K562 (cell line): ENCODE measurements around the gene IGIP. TPM values are rescaled to one million over a fixed set of nuclear protein-coding genes. Genes with fewer than 3 reads are reported as not detected.

Source experiments
- CHD2 ChIP-seq: IDR thresholded peaks from 2 replicates; pipeline ENCODE4 v1.6.1; 2011; ENCODE audit warnings: low read depth, low read length
- HBP1 ChIP-seq: fragments of 450-650 bp; formaldehyde crosslinking; IDR thresholded peaks from 2 replicates; pipeline ENCODE4 v1.4.0; 2022; ENCODE audit warnings: missing genetic modification characterization
- HIVEP1 ChIP-seq: fragments of 250-450 bp; sonication (Bioruptor Pico); IDR thresholded peaks from 2 replicates; pipeline ENCODE4 v1.4.0; 2020; ENCODE audit warnings: mild to moderate bottlenecking
- LCOR ChIP-seq: sonication (generic); formaldehyde crosslinking; IDR thresholded peaks from 2 replicates; pipeline ENCODE4 v1.8.0; 2022; ENCODE audit warnings: mild to moderate bottlenecking, missing genetic modification reagents
- MAFK ChIP-seq: IDR thresholded peaks from 2 replicates; pipeline ENCODE4 v1.6.1; 2011; ENCODE audit warnings: low read length, improper control_type of control experiment
- MBD1 ChIP-seq: fragments of 250-450 bp; sonication (Bioruptor Pico); IDR thresholded peaks from 2 replicates; pipeline ENCODE4 v1.8.0; 2022; ENCODE audit warnings: inconsistent platforms
- MBD2 ChIP-seq: sonication (generic); IDR thresholded peaks from 2 replicates; pipeline ENCODE4 v1.6.1; 2016; ENCODE audit warnings: low read depth, borderline replicate concordance
- RB1 ChIP-seq: fragments of 450-650 bp; IDR thresholded peaks from 2 replicates; pipeline ENCODE4 v1.6.1; 2017; ENCODE audit warnings: low read depth, mild to moderate bottlenecking
- SAFB ChIP-seq: fragments of 200-400 bp; formaldehyde crosslinking; IDR thresholded peaks from 2 replicates; pipeline ENCODE4 v1.6.1; 2017; ENCODE audit warnings: low read depth, low read length, borderline replicate concordance
- TOE1 ChIP-seq, 2 experiments: fragments of 450-650 bp in 1 of 2; sonication (generic) in 1 of 2; formaldehyde crosslinking in 1 of 2; IDR thresholded peaks; 2 replicates each; pipeline versions ENCODE4 v1.7.1 to v1.8.0; 2016 to 2022; ENCODE audit warnings: borderline replicate concordance in 2 of 2, mild to moderate bottlenecking in 2 of 2, antibody characterized with exemption in 1 of 2, inconsistent platforms in 1 of 2, low read depth in 1 of 2, missing genetic modification reagents in 1 of 2, moderate library complexity in 1 of 2
- ZBTB33 ChIP-seq: sonication (generic); formaldehyde crosslinking; IDR thresholded peaks from 2 replicates; pipeline ENCODE4 v1.8.1; 2023; ENCODE audit warnings: mild to moderate bottlenecking, missing genetic modification reagents
- ZNF263 ChIP-seq: sonication (generic); formaldehyde crosslinking; IDR thresholded peaks from 2 replicates; pipeline ENCODE4 v1.8.0; 2022; ENCODE audit warnings: mild to moderate bottlenecking, missing genetic modification reagents, borderline replicate concordance
- ZNF431 ChIP-seq: sonication (generic); formaldehyde crosslinking; IDR thresholded peaks from 2 replicates; pipeline ENCODE4 v1.8.0; 2022; ENCODE audit warnings: mild to moderate bottlenecking, missing genetic modification reagents
- ZNF76 ChIP-seq: fragments of 250-450 bp; sonication (Bioruptor Pico); IDR thresholded peaks from 2 replicates; pipeline ENCODE4 v1.4.0; 2020; ENCODE audit warnings: mild to moderate bottlenecking, moderate library complexity, borderline replicate concordance
- polyA plus RNA-seq, 8 experiments: library from polyadenylated mRNA; depleted of rRNA in 4 of 8; stranded (reverse) in 5 of 8; unstranded in 3 of 8; fragments of >200 nt; fragmentation: Nextera tagmentation in 2 of 8; fragmentation: Illumina TruSeq in 1 of 8; extraction: Ambion mirVana in 2 of 8; extraction: Trizol in 1 of 8; gene quantifications; 2 replicates each; pipeline versions ENCODE4 v1.2.1 to v1.2.3, GENCODE V29; 2011 to 2014; ENCODE audit warnings: inconsistent platforms in 1 of 8, missing spikeins in 1 of 8
- total RNA-seq, 7 experiments: library from RNA; depleted of rRNA in 6 of 7; stranded (reverse); fragments of >200 nt in 6 of 7; fragmentation: Illumina TruSeq in 2 of 7; extraction: Trizol in 2 of 7; gene quantifications; 2 replicates each; pipeline versions ENCODE4 v1.2.1 to v1.2.3, GENCODE V29; 2011 to 2021; ENCODE audit warnings: low replicate concordance in 1 of 7
- TF ChIP-seq, protein P1 (sequence below): IDR thresholded peaks from 2 replicates; pipeline ENCODE4 v1.6.1; 2011; ENCODE audit not compliant: insufficient read length; ENCODE audit errors: extremely low read depth
- TF ChIP-seq, protein P2 (sequence below), 2 experiments: fragments of 450-650 bp; conservative IDR thresholded peaks; 2 replicates each; pipeline ENCODE4 v1.6.1; 2017; ENCODE audit warnings: mild to moderate bottlenecking in 2 of 2, moderate library complexity in 2 of 2
- TF ChIP-seq, protein P3 (sequence below): IDR thresholded peaks from 2 replicates; pipeline ENCODE4 v1.6.1; 2014; ENCODE audit warnings: antibody characterized with exemption

IGIP gene
- total and polyA plus RNA-seq, 9 of the 15 experiments (the other 6 are each of a cell fraction or from before 2014, with no cell fraction given) = 0.52 to 1.6 (median 1.2) TPM

DNA sequence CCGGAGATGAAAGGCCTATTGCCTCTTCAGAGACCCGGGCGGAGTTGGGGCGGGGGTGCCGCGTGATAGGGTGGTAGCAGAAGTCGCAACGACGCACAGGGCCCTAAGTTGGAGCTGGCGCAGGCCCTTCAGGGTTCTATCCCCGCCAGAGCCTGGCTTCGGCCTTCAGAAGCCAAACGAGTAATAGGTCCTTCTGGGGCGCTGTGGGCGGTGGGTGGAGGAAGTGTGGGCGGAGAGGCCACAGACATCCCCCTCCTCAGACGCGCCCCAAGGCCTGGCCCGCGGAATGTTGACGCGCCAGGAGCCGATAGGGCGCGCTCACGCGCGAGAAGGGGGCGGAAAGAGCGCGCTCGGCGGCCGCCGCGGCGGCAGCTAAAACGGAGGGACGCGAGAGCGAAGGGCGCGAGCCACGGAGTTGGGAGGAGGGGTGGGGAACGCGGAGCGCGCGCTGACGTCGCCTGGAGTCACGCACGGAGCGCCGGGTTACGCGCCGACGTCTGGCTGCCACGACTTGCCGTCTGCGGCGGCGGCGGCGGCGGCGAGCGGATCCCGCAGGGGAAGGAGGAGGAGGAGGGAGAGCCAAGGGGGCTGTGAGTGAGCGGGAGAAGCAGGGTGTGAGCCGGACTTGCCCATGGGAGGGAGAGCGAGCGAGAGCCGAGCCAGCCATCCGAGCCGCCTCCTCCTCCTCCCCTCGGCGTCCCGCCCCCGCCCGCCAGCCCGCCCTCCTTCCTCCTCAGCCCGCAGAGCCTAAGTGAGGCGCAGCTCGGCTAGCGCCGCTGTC is 18.2 kb upstream of the IGIP start (continued):
- peak; percentile 6; the same call in 1 of the 2 replicates for TF ChIP-seq TOE1 (IDR thresholded peaks at IDR 0.05; ENCODE audit: borderline replicate concordance)
- TF ChIP-seq TOE1 (CRISPR knock-in tag; IDR thresholded peaks at IDR 0.05; ENCODE audit: borderline replicate concordance, low read depth) = 0 out of 2 replicates have a peak, but pooled peaks have one; percentile 66
- TF ChIP-seq, protein P1, sequence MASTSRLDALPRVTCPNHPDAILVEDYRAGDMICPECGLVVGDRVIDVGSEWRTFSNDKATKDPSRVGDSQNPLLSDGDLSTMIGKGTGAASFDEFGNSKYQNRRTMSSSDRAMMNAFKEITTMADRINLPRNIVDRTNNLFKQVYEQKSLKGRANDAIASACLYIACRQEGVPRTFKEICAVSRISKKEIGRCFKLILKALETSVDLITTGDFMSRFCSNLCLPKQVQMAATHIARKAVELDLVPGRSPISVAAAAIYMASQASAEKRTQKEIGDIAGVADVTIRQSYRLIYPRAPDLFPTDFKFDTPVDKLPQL = no peak
- no peak for TF ChIP-seq HIVEP1 (CRISPR knock-in tag)
- peak; percentile 65; the same call in 1 of the 2 replicates for TF ChIP-seq LCOR
- TF ChIP-seq ZNF76 (CRISPR knock-in tag) = peak; percentile 35; the same call in 1 of the 2 replicates
- no peak for TF ChIP-seq ZBTB33 (CRISPR knock-in tag)
- TF ChIP-seq, protein P2, sequence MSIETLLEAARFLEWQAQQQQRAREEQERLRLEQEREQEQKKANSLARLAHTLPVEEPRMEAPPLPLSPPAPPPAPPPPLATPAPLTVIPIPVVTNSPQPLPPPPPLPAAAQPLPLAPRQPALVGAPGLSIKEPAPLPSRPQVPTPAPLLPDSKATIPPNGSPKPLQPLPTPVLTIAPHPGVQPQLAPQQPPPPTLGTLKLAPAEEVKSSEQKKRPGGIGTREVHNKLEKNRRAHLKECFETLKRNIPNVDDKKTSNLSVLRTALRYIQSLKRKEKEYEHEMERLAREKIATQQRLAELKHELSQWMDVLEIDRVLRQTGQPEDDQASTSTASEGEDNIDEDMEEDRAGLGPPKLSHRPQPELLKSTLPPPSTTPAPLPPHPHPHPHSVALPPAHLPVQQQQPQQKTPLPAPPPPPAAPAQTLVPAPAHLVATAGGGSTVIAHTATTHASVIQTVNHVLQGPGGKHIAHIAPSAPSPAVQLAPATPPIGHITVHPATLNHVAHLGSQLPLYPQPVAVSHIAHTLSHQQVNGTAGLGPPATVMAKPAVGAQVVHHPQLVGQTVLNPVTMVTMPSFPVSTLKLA (conservative IDR thresholded peaks at IDR 0.05) = peak; percentile 12 to 70; a peak in 2 of 4 replicates
- TF ChIP-seq SAFB = peak; percentile 92
- TF ChIP-seq RB1 = peak; percentile 90
- TF ChIP-seq HBP1 (CRISPR knock-in tag) = no peak
- TF ChIP-seq MBD1 (CRISPR knock-in tag) = no peak
- TF ChIP-seq MAFK = no peak; the same call in 1 of the 2 replicates
- TF ChIP-seq ZNF263 = peak; percentile 97
- no peak for TF ChIP-seq ZNF431 (CRISPR knock-in tag)
- TF ChIP-seq CHD2 = peak; percentile 80
- TF ChIP-seq, protein P3, sequence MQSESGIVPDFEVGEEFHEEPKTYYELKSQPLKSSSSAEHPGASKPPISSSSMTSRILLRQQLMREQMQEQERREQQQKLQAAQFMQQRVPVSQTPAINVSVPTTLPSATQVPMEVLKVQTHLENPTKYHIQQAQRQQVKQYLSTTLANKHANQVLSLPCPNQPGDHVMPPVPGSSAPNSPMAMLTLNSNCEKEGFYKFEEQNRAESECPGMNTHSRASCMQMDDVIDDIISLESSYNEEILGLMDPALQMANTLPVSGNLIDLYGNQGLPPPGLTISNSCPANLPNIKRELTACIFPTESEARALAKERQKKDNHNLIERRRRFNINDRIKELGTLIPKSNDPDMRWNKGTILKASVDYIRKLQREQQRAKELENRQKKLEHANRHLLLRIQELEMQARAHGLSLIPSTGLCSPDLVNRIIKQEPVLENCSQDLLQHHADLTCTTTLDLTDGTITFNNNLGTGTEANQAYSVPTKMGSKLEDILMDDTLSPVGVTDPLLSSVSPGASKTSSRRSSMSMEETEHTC = 0 out of 2 replicates have a peak, but pooled peaks have one; percentile 19
- 0 out of 2 replicates have a peak, but pooled peaks have one; percentile 18 for TF ChIP-seq MBD2
